Measurements from ENCODE around the gene SEPTIN11. TPM values are rescaled to one million over a fixed set of nuclear protein-coding genes. Genes with fewer than 3 reads are reported as not detected.

The SEPTIN11 gene
- total and polyA plus RNA-seq, 9 of the 15 experiments (the other 6 are each of a cell fraction or from before 2014, with no cell fraction given), result 25.7 to 142 (median 84.3) TPM

- DNase-seq (ENCODE audit: extremely low read depth in 1 of 4, low spot score in 3 of 4) (no peak), ATAC-seq (no peak)
Measured at GRCh38 chr4:76997077-76997476, 47.5 kb downstream of the SEPTIN11 start.

More at GRCh38 chr4:76997077-76997476, 47.5 kb downstream of the SEPTIN11 start:
- in situ Hi-C loops (cut with MboI) (no loop called here), intact Hi-C loops (cut with micrococcal nuclease) (no loop called here)
- Histone ChIP-seq H3K27me3 (ENCODE audit: control insufficient read depth in 2 of 2, insufficient read depth in 2 of 2, low read length in 2 of 2) (no peaks in the 10 kb centered on the region), H3K79me2 (ENCODE audit: control insufficient read depth, insufficient read depth, low read length) (0 out of 3 replicates have a peak, but pooled peaks cover 8% of the 10 kb centered on the region), H3K27ac (ENCODE audit: extremely low read depth, low read depth, low read length) (no peak overlapping the region), H3K4me2 (ENCODE audit: insufficient read depth, low read length) (no peak overlapping the region), H3K4me3 (no peak overlapping the region), H3K36me3 (ENCODE audit: control insufficient read depth, insufficient read depth, low read length) (peaks cover 49% of the 10 kb centered on the region; the same call in 2 of the 3 replicates), H3K9me1 (ENCODE audit: control insufficient read depth, insufficient read depth, low read length) (peaks cover 3% of the 10 kb centered on the region), H2AFZ (ENCODE audit: low read depth, low read length) (no peak overlapping the region), H3K9me3 (replicated peaks; ENCODE audit: control insufficient read depth, insufficient read depth, low read depth, low read length) (no peaks in the 10 kb centered on the region), H3K9ac (ENCODE audit: insufficient read depth in 1 of 2, low read depth in 2 of 2, low read length in 2 of 2) (no peak overlapping the region), H3K4me1 (replicated peaks in 1 of 2; ENCODE audit: control insufficient read depth in 2 of 2, insufficient read depth in 2 of 2, low read length in 2 of 2) (no peaks in the 10 kb centered on the region), H4K20me1 (replicated peaks; ENCODE audit: control insufficient read depth, insufficient read depth, low read length) (no peaks in the 10 kb centered on the region)
- 78% methylated on average over 1 of the region's 1 CpG for WGBS (ENCODE audit: insufficient coverage, low coverage, missing lambda C conversion rate)
- CTCF ChIA-PET (ENCODE audit: low intra/inter-chr PET ratio), result no interaction called here
- no peak for TF ChIP-seq POU5F1 (IDR thresholded peaks at IDR 0.05; ENCODE audit: borderline replicate concordance, low read depth, low read length, partially characterized antibody)
- no peak for TF ChIP-seq ZNF311 (CRISPR knock-in tag; IDR thresholded peaks at IDR 0.05)
- no peak for TF ChIP-seq ESRRB (CRISPR knock-in tag; IDR thresholded peaks at IDR 0.05; ENCODE audit: borderline replicate concordance)
- no peak for TF ChIP-seq ZNF347 (CRISPR knock-in tag; IDR thresholded peaks at IDR 0.05; ENCODE audit: low read depth)
- no peak for TF ChIP-seq NONO (IDR thresholded peaks at IDR 0.05; ENCODE audit: low read depth in 2 of 2, low read length in 1 of 2)
- TF ChIP-seq HNRNPUL1 (IDR thresholded peaks at IDR 0.05; ENCODE audit: low read length), result no peak
- no peak for TF ChIP-seq ZNF449 (CRISPR knock-in tag; IDR thresholded peaks at IDR 0.05)
- no peak for FAIRE-seq
- no TSS peak for BruUV-seq (replicated peaks)
- POLR2A ChIA-PET, result interaction anchor here (2.3 kb wide), 1 partner anchor 11 kb away, joined by 8 read pairs; no protein-coding TSS in a partner anchor
